BLaER1 (cell line): ENCODE measurements around the gene PCSK6.

ENCODE experiments used
- H3K27ac ChIP-seq: shearing (Covaris generic); formaldehyde crosslinking; 2 replicates; pipeline ENCODE4 v1.8.1; 2022
- H3K27me3 ChIP-seq: shearing (Covaris generic); formaldehyde crosslinking; 2 replicates; pipeline ENCODE4 v1.8.1; 2022
- H3K36me3 ChIP-seq: shearing (Covaris generic); formaldehyde crosslinking; 2 replicates; pipeline ENCODE4 v1.8.1; 2022
- H3K4me1 ChIP-seq: shearing (Covaris generic); formaldehyde crosslinking; 2 replicates; pipeline ENCODE4 v1.8.1; 2022
- H3K4me2 ChIP-seq: shearing (Covaris generic); formaldehyde crosslinking; 2 replicates; pipeline ENCODE4 v1.8.1; 2022
- H3K4me3 ChIP-seq: shearing (Covaris generic); formaldehyde crosslinking; 2 replicates; pipeline ENCODE4 v1.8.1; 2022
- H3K9ac ChIP-seq: shearing (Covaris generic); formaldehyde crosslinking; 2 replicates; pipeline ENCODE4 v1.8.1; 2022
- H3K9me3 ChIP-seq: shearing (Covaris generic); formaldehyde crosslinking; 2 replicates; pipeline ENCODE4 v1.8.1; 2022
- H4K20me1 ChIP-seq: shearing (Covaris generic); formaldehyde crosslinking; 2 replicates; pipeline ENCODE4 v1.8.1; 2022
- Cebpa-rat ChIP-seq: shearing (Covaris generic); IDR thresholded peaks from 2 replicates; pipeline ENCODE4 v1.8.1; 2022

Gene PCSK6

GRCh38 chr15:101269479-101270223, 219.9 kb downstream of the PCSK6 start:
- no peak for TF ChIP-seq Cebpa-rat
- Histone ChIP-seq H4K20me1 (0 out of 2 replicates have a peak, but pooled peaks cover under 1% of the 10 kb centered on the region), H3K4me3 (no peak overlapping the region), H3K4me1 (peaks cover 7% of the 10 kb centered on the region), H3K9me3 (no peaks in the 10 kb centered on the region), H3K36me3 (peaks cover 59% of the 10 kb centered on the region), H3K9ac (no peak overlapping the region), H3K4me2 (no peak overlapping the region), H3K27ac (no peak overlapping the region), H3K27me3 (no peaks in the 10 kb centered on the region)

GRCh38 chr15:101267320-101268104, 222.0 kb downstream of the PCSK6 start:
- Histone ChIP-seq H3K9ac (no peak overlapping the region), H3K27me3 (no peaks in the 10 kb centered on the region), H3K4me1 (peaks cover 7% of the 10 kb centered on the region), H3K4me3 (no peak overlapping the region), H4K20me1 (no peaks in the 10 kb centered on the region), H3K27ac (no peak overlapping the region), H3K9me3 (no peaks in the 10 kb centered on the region), H3K4me2 (no peak overlapping the region), H3K36me3 (peaks cover 37% of the 10 kb centered on the region)
- TF ChIP-seq Cebpa-rat, result no peak

GRCh38 chr15:101266787-101267186, 222.7 kb downstream of the PCSK6 start:
- H3K9ac ChIP-seq, result no peak overlapping the region
- H4K20me1 ChIP-seq, result no peaks in the 10 kb centered on the region
- TF ChIP-seq Cebpa-rat, result no peak
- peaks cover 30% of the 10 kb centered on the region for H3K36me3 ChIP-seq
- H3K4me1 ChIP-seq, result peaks cover 7% of the 10 kb centered on the region
- no peaks in the 10 kb centered on the region for H3K9me3 ChIP-seq
- H3K4me2 ChIP-seq, result no peak overlapping the region
- H3K27ac ChIP-seq, result no peak overlapping the region
- no peaks in the 10 kb centered on the region for H3K27me3 ChIP-seq
- H3K4me3 ChIP-seq, result no peak overlapping the region

DNA sequence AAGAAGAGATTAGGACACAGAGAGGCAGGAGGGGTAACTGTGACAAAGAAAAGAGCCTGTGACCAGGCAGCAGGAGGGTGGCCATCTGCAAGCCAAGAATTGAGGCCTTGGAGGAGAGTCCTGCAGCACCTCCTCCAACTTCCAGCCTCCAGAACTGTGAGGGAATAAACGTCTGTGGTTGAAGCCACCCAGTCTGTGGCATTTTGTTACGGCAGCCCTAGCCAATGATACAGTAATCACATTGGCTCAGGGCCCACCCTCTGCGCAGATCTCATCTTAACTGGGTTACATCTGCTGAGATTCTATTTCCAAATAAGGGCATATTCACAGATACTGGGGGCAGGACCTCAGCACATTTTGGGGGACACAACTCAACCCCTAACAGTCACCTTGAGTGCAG, 223.5 kb downstream of the PCSK6 start:
- H3K4me3 ChIP-seq, result no peak overlapping the region
- H4K20me1 ChIP-seq, result no peaks in the 10 kb centered on the region
- no peak overlapping the region for H3K27ac ChIP-seq
- H3K4me2 ChIP-seq, result no peak overlapping the region
- peaks cover 7% of the 10 kb centered on the region for H3K4me1 ChIP-seq
- no peak overlapping the region for H3K9ac ChIP-seq
- H3K9me3 ChIP-seq, result no peaks in the 10 kb centered on the region
- peaks cover 22% of the 10 kb centered on the region for H3K36me3 ChIP-seq
- TF ChIP-seq Cebpa-rat, result no peak
- no peaks in the 10 kb centered on the region for H3K27me3 ChIP-seq

- no peaks in the 10 kb centered on the region for H3K9me3 ChIP-seq
- no peak overlapping the region for H3K27ac ChIP-seq
- no peak for TF ChIP-seq Cebpa-rat
- no peaks in the 10 kb centered on the region for H4K20me1 ChIP-seq
- H3K4me2 ChIP-seq, result no peak overlapping the region
- H3K4me1 ChIP-seq, result peaks cover 7% of the 10 kb centered on the region
- no peak overlapping the region for H3K9ac ChIP-seq
- H3K4me3 ChIP-seq, result no peak overlapping the region
- H3K36me3 ChIP-seq, result peaks cover 13% of the 10 kb centered on the region
- no peaks in the 10 kb centered on the region for H3K27me3 ChIP-seq
These were observed 224.4 kb downstream of the PCSK6 start for GRCh38 chr15:101264911-101265641.

- Histone ChIP-seq H3K9ac (no peak overlapping the region), H3K9me3 (no peaks in the 10 kb centered on the region), H3K36me3 (peaks cover 2% of the 10 kb centered on the region), H3K4me2 (no peak overlapping the region), H3K27ac (no peak overlapping the region), H3K4me1 (peaks cover 7% of the 10 kb centered on the region), H3K27me3 (no peaks in the 10 kb centered on the region), H3K4me3 (no peak overlapping the region), H4K20me1 (no peaks in the 10 kb centered on the region)
- no peak for TF ChIP-seq Cebpa-rat
These were observed 225.5 kb downstream of the PCSK6 start for GRCh38 chr15:101264011-101264410.

DNA sequence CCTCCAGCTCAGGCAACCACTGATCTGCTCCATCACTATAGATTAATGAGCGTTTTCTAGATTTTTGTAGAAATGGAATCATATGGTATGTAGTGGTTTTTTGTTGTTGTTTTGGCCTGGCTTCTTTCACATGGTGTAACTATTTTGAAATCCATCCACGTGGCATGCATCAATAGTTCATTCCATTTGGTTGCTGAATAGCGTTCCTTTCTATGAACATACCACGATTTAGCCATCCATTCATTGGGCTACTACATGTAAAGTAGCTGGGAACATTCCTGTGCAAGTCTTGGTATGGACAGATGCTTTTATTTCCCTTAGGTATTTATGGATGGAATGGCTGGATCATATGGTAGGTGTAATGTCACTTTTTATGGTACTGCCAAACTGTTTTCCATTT, 227.0 kb downstream of the PCSK6 start:
- H3K36me3 ChIP-seq, result no peaks in the 10 kb centered on the region
- TF ChIP-seq Cebpa-rat, result no peak
- H3K4me3 ChIP-seq, result no peak overlapping the region
- H3K4me1 ChIP-seq, result peaks cover 7% of the 10 kb centered on the region
- no peaks in the 10 kb centered on the region for H4K20me1 ChIP-seq
- no peak overlapping the region for H3K4me2 ChIP-seq
- no peak overlapping the region for H3K27ac ChIP-seq
- no peak overlapping the region for H3K9ac ChIP-seq
- no peaks in the 10 kb centered on the region for H3K27me3 ChIP-seq
- H3K9me3 ChIP-seq, result no peaks in the 10 kb centered on the region

DNA sequence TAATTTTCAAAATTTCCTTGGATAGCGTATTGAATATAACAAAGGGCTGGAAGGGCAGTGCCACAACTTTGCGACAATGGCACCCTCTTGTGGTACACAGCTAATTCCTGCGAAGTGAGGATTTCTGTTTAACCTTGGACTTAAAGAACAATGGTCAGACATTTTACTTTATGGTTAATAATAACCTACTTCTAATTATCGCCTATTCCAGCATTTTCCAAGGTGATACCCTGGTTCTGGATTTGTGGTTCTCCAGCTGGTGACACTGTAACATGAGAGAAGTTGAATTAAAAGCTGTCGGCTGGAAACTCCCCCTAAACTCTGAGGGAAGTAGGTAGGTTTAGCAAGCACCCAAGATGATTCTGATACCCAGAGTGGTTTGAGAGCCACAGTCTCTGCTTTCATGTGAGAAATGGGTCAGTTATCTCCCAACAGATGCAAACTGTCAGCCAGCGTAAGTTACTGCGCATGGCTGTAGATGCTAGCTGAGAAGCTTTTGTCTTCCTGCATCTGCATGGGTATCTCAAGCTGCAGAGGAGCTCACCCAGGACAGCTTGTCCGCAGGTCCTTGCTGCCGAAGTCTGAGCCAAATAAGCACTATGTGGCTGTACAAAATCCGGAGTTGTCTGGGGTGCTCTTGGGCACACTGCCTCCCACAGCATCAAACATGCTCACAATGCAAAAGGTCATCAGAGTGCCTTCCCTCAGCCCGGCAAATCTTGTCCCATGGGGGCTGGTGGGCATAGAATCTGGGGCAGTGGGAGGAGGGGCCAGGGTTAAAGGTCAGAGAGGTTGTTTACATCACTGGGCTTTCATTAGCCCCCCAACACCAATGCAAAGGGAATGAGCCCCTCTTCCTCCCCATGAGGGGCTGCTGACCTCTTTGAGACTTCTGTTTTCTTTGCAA, 231.0 kb downstream of the PCSK6 start:
- Histone ChIP-seq H3K27me3 (no peaks in the 10 kb centered on the region), H3K4me3 (no peak overlapping the region), H4K20me1 (no peaks in the 10 kb centered on the region), H3K4me1 (peaks cover 9% of the 10 kb centered on the region), H3K9me3 (no peaks in the 10 kb centered on the region), H3K4me2 (no peak overlapping the region), H3K9ac (no peak overlapping the region), H3K36me3 (no peaks in the 10 kb centered on the region), H3K27ac (no peak overlapping the region)
- TF ChIP-seq Cebpa-rat, result no peak

DNA sequence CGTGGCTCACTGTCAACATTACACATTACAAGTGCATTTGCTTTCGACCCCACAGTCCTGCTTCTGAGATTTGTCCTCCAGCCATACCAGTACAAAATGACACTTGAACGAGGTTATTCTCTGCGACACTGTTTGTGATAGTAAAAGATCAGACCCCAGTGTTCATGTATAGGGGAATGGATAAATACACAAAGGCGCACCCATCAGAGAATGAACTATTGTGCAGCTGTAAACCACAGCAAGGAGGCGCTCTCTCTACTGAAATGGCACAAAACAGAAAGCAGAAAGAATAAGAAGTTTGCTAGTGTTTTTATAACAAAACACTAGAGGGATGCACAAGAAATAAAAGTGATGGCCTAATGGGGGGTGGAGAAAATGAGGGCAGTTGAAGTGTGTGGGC, 232.8 kb downstream of the PCSK6 start:
- Histone ChIP-seq H3K27me3 (no peaks in the 10 kb centered on the region), H3K36me3 (no peaks in the 10 kb centered on the region), H3K4me2 (no peak overlapping the region), H3K4me1 (peaks cover 21% of the 10 kb centered on the region), H3K9ac (no peak overlapping the region), H3K9me3 (no peaks in the 10 kb centered on the region), H4K20me1 (no peaks in the 10 kb centered on the region), H3K27ac (no peak overlapping the region), H3K4me3 (no peak overlapping the region)
- no peak for TF ChIP-seq Cebpa-rat
